Hematopoietic multipotent progenitor cell (in vitro differentiated cells): Measurements from ENCODE around the gene OR8B8. TPM values are rescaled to one million over a fixed set of nuclear protein-coding genes. Genes with fewer than 3 reads are reported as not detected.
"Not testable (repeated sequence)": the region's sequence is repeated elsewhere in the genome, so short reads cannot be mapped to it uniquely, and the experiment has no call there.

Experiments used
- DNase-seq, 3 donors: peaks; one replicate each; pipeline ENCODE4 v3.0.0-alpha.2; 2011 to 2015; ENCODE audit warnings: low read depth in 2 of 3, low spot score in 2 of 3
- total RNA-seq: library from RNA; depleted of rRNA; stranded (reverse); fragments of >200 nt; gene quantifications from one replicate; pipeline ENCODE4 v1.2.3, GENCODE V29; 2012

The OR8B8 gene
- total RNA-seq, 1 donor, result not detected

GRCh38 chr11:124442442-124442841 lies 3.1 kb downstream of the OR8B8 start:
- DNase-seq, result no peak

- DNase-seq, result no peak
Observed at GRCh38 chr11:124441519-124441918, 4.0 kb downstream of the OR8B8 start.

DNA sequence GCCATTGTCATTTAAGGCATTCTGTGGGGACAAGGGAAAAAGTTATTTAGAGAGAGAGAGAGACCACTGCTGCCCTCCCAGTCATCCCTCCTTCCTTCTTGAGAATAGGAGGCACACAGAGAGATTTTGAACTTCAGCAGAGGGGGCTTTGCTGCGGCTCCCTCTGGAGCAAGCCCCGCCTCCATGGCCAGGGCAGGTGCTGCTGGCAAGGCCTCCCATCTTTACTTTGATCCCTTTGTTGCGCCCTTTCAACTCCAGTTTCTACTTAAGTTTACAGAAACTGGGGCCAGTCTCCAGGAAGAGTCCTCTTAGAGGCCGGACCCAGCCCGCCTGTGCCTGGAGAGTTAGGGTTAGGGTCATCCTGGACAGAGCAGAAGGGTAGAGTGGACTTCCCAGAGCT lies 4.4 kb downstream of the OR8B8 start:
- no peak for DNase-seq

- DNase-seq, result no peak
Observed at GRCh38 chr11:124440608-124441007, 4.9 kb downstream of the OR8B8 start.

- no peak for DNase-seq
Observed at GRCh38 chr11:124434699-124435098, 10.8 kb downstream of the OR8B8 start.

GRCh38 chr11:124429599-124429998 lies 15.9 kb downstream of the OR8B8 start:
- no peak for DNase-seq

DNA sequence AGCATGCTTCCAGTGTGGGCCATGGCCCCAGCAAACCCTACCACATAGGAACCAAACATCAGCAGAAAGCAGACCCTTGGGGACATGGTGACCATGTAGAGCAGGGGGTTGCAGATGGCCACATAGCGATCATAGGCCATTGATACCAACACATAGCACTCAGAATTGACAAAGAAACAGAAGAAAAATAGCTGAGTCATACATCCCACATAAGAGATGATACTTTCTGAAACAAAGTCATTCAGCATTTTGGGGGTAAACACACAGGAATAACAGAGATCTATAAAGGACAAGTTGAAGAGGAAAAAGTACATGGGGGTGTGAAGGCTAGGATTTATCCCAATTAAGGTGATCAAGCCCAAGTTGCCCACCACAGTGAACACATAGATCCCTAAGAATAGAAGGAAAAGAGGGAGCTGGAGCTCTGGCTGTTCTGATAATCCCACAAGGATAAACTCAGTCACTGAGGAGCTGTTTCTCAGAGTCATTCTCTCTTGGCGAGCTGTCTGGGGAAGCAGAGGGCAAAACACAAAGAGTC lies 21.0 kb downstream of the OR8B8 start, which contains the start of gene OR8B4:
Gene OR8B4 (minus strand): TSS at position 488 of the 538 bp plus-strand sequence. CDS start 0 bp downstream, at position 488.
- no peak for DNase-seq

DNA sequence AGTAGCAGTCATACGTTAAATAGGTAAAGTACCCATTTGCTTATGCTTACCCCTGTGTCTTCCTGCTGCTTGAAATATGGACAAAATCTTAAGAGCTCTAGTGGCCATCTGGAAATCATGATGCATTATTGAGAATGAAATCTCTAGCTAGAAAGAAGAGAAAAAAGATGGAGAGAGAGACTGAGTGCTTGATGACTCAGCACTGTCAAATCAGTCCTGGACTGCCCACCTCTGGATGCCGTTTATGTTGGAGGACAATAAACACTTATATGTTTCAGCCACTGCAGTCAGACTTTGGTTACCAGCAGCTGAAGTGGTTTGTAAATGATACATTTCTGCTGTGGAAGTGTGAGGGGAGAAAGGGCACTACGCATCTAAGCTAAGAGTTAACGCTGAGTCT lies 24.5 kb downstream of the OR8B8 start:
- DNase-seq, result no peak

- peak in 2 of 3 donors; percentile 19 to 69 for DNase-seq
Observed at GRCh38 chr11:124415356-124415923, 30.1 kb downstream of the OR8B8 start.

- DNase-seq, result no peak
Observed at GRCh38 chr11:124409906-124410305, 35.6 kb downstream of the OR8B8 start.

- no peak for DNase-seq
Observed at GRCh38 chr11:124405581-124405980, 39.9 kb downstream of the OR8B8 start.

- not testable (repeated sequence) for DNase-seq
Observed at GRCh38 chr11:124403186-124403585, 42.3 kb downstream of the OR8B8 start.

- peak in 2 of 3 donors; percentile 63 to 87 for DNase-seq
Observed at GRCh38 chr11:124402326-124402922, 43.1 kb downstream of the OR8B8 start.

DNA sequence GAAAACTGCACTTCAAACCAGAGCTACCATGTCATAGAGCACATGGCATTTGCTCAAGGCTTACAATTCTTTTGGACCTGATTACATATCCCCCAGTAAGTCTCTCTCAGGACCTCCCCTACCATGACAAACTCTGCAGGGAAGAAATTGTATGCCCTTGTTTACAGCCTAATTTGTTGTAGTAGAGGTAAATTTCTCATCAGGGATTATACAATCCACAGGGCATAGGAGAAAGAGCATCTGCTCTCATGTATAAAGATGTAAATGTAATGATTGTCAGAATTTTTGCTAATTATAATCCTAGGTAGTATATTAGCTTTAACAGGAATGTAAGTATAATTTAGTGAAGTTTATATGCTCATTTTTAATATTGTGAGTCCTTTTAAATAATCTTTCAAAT lies 46.6 kb downstream of the OR8B8 start, which contains the start of gene OR8B3:
Gene OR8B3 (minus strand): TSS at position 101 of the 400 bp plus-strand sequence. CDS start 1,673 bp downstream, outside the sequence.
- no peak for DNase-seq

- DNase-seq, result not testable (repeated sequence)
Observed at GRCh38 chr11:124396847-124397246, 48.6 kb downstream of the OR8B8 start.

GRCh38 chr11:124394408-124394807 lies 51.1 kb downstream of the OR8B8 start:
- DNase-seq, result no peak

Other genes starting within 250 kb of the OR8B8 start
- under 0.01 TPM for gene OR8G1, start 204.6 kb downstream of the OR8B8 start, total RNA-seq
- not detected for gene OR8G5, start 189.3 kb downstream of the OR8B8 start, total RNA-seq
- gene OR8D1, start 131.7 kb downstream of the OR8B8 start, total RNA-seq, result not detected
- not detected for gene OR8D2, start 125.5 kb downstream of the OR8B8 start, total RNA-seq
- gene OR8B2, start 61.2 kb downstream of the OR8B8 start, total RNA-seq, result not detected
- gene OR8B3, start 46.7 kb downstream of the OR8B8 start, total RNA-seq, result not detected
- gene OR8B4, start 20.8 kb downstream of the OR8B8 start, total RNA-seq, result 0.27 TPM
- gene OR8B12, start 98.0 kb upstream of the OR8B8 start, total RNA-seq, result not detected
- gene OR8A1, start 124.3 kb upstream of the OR8B8 start, total RNA-seq, result not detected
- gene PANX3, start 165.7 kb upstream of the OR8B8 start, total RNA-seq, result not detected
- 15.9 TPM for gene TBRG1, start 177.2 kb upstream of the OR8B8 start, total RNA-seq
- gene SIAE, start 228.0 kb upstream of the OR8B8 start, total RNA-seq, result 11.0 TPM
- 0.27 TPM for gene SPA17, start 228.2 kb upstream of the OR8B8 start, total RNA-seq